Measurements from ENCODE around the gene GABRA4. TPM values are rescaled to one million over a fixed set of nuclear protein-coding genes. Genes with fewer than 3 reads are reported as not detected.

GABRA4 gene
- total RNA-seq, 3 donors from 2014 or later: 0.32 to 0.99 TPM; not detected in 1

GRCh38 chr4:46967631-46968030 lies 25.8 kb downstream of the GABRA4 start:
- DNase-seq (no peak), ATAC-seq (no peak)
- Histone ChIP-seq H3K9me3 (no peaks in the 10 kb centered on the region), H3K36me3 (ENCODE audit: low read depth) (no peaks in the 10 kb centered on the region), H3K4me1 (ENCODE audit: low read depth) (no peaks in the 10 kb centered on the region), H3K4me3 (no peak overlapping the region)
- intact Hi-C loops (cut with DNase I, micrococcal nuclease): no loop called here
- no peak for TF ChIP-seq CTCF (IDR thresholded peaks at IDR 0.05)

GRCh38 chr4:46958742-46959488 lies 34.5 kb downstream of the GABRA4 start:
- no peaks in the 10 kb centered on the region for H3K9me3 ChIP-seq
- ATAC-seq (no peak), DNase-seq (no peak)
- H3K4me3 ChIP-seq: no peak overlapping the region
- H3K36me3 ChIP-seq (ENCODE audit: low read depth): no peaks in the 10 kb centered on the region
- intact Hi-C loops (cut with DNase I, micrococcal nuclease): loop anchor here in 1 of 2 donors (10.0 kb wide), 1 partner anchor 64 kb away; no protein-coding TSS in a partner anchor
- no peaks in the 10 kb centered on the region for H3K4me1 ChIP-seq (ENCODE audit: low read depth)
- no peak for TF ChIP-seq CTCF (IDR thresholded peaks at IDR 0.05)

- Histone ChIP-seq H3K4me3 (no peak overlapping the region), H3K4me1 (ENCODE audit: low read depth) (no peaks in the 10 kb centered on the region), H3K36me3 (ENCODE audit: low read depth) (no peaks in the 10 kb centered on the region), H3K9me3 (no peaks in the 10 kb centered on the region)
- intact Hi-C loops (cut with DNase I, micrococcal nuclease): loop anchor here in 1 of 2 donors (10.0 kb wide), 1 partner anchor 62 kb away; no protein-coding TSS in a partner anchor
- TF ChIP-seq CTCF (IDR thresholded peaks at IDR 0.05): no peak
- DNase-seq (no peak), ATAC-seq (no peak)
These were observed 36.9 kb downstream of the GABRA4 start for GRCh38 chr4:46956451-46956850.

- no peak for ATAC-seq
- H3K4me1 ChIP-seq (ENCODE audit: low read depth): no peaks in the 10 kb centered on the region
These were observed 37.8 kb downstream of the GABRA4 start for GRCh38 chr4:46955601-46956000.

GRCh38 chr4:46954643-46955042 lies 38.7 kb downstream of the GABRA4 start:
- H3K4me3 ChIP-seq: no peak overlapping the region
- no peak for TF ChIP-seq CTCF (IDR thresholded peaks at IDR 0.05)
- intact Hi-C loops (cut with DNase I, micrococcal nuclease): loop anchor here in 1 of 2 donors (10.0 kb wide), 1 partner anchor 60 kb away; no protein-coding TSS in a partner anchor
- no peaks in the 10 kb centered on the region for H3K36me3 ChIP-seq (ENCODE audit: low read depth)
- H3K9me3 ChIP-seq: no peaks in the 10 kb centered on the region
- H3K4me1 ChIP-seq (ENCODE audit: low read depth): no peaks in the 10 kb centered on the region
- no peak for ATAC-seq
- no peak for DNase-seq

More at GRCh38 chr4:46955601-46956000, 37.8 kb downstream of the GABRA4 start:
- no peak for TF ChIP-seq CTCF (IDR thresholded peaks at IDR 0.05)
- Histone ChIP-seq H3K36me3 (ENCODE audit: low read depth) (no peaks in the 10 kb centered on the region), H3K4me3 (no peak overlapping the region), H3K9me3 (no peaks in the 10 kb centered on the region)
- intact Hi-C loops (cut with DNase I, micrococcal nuclease): loop anchor here in 1 of 2 donors (10.0 kb wide), 1 partner anchor 61 kb away; no protein-coding TSS in a partner anchor
- no peak for DNase-seq
